Activated CD8-positive, alpha-beta memory T cell treated with anti-CD3 and anti-CD28 coated beads, Interleukin-2, amount 50 U/mL, for 48 hours (primary cell): ENCODE data around the gene MAP4K3.
"Not testable (repeated sequence)": the region's sequence is repeated elsewhere in the genome, so short reads cannot be mapped to it uniquely, and the experiment has no call there.

Source experiments
- DNase-seq: peaks from one replicate; pipeline ENCODE4 v3.0.0-alpha.2; 2020

Gene MAP4K3

GRCh38 chr2:39370101-39370500, 67.0 kb downstream of the MAP4K3 start:
- DNase-seq: no peak

GRCh38 chr2:39368846-39369245, 68.2 kb downstream of the MAP4K3 start:
- DNase-seq: no peak

- no peak for DNase-seq
These were observed 68.7 kb downstream of the MAP4K3 start for GRCh38 chr2:39368376-39368775.

DNA sequence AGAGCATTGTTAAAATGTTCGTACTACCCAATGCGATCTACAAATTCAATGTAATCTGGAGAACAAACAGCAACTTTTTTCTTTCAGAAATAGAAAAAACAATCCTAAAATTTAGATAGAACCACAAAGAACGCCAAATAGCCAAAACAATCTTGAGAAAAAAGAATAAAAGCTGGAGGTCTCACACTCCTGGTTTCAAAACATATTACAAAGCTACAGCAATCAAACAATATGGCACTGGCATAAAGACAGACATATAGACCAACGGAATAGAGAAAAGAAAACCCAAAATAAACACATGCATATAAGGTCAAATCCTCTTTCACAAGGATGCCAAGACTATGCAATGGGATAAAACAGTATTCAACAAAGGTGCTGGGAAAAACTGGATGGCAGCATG, 74.5 kb downstream of the MAP4K3 start:
- DNase-seq: no peak

DNA sequence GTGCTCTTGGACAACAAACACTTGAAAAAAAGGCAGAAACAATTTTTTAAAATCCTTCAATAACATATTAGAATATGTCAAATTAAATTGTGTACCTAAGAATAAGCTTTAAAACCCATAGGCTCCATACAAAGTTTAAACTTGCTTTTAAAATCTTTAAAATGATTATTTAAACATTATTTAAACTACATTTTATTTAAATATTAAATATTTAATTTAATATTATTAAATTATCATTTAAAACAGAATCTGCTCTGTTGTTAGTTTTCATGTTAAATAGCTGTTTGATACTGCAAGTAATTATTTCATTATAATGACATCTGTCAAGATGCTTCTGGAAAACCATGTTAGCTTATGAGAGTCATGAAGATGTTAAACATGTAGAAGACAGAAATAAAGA, 75.6 kb downstream of the MAP4K3 start:
- DNase-seq: no peak

DNA sequence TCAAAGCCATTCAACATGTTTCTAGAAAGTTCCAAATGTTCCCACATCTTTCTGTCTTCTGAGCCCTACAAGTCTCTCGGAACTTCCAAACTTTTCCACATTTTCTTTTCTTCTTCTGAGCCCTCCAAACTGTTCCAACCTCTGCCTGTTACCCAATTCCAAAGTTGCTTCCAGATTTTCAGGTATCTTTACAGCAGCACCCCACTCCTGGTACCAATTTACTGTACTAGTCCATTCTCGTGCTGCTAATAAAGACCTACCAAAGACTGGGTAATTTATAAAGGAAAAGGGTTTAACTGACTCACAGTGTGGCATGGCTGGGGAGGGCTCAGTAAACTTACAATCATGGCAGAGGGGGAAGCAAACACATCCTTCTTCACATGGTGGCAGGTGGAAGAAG, 76.7 kb downstream of the MAP4K3 start:
- not testable (repeated sequence) for DNase-seq

GRCh38 chr2:39359453-39360038, 77.5 kb downstream of the MAP4K3 start:
- DNase-seq: no peak

- DNase-seq: no peak
These were observed 80.0 kb downstream of the MAP4K3 start for GRCh38 chr2:39356922-39357639.

- DNase-seq: no peak
These were observed 86.4 kb downstream of the MAP4K3 start for GRCh38 chr2:39350658-39351057.

DNA sequence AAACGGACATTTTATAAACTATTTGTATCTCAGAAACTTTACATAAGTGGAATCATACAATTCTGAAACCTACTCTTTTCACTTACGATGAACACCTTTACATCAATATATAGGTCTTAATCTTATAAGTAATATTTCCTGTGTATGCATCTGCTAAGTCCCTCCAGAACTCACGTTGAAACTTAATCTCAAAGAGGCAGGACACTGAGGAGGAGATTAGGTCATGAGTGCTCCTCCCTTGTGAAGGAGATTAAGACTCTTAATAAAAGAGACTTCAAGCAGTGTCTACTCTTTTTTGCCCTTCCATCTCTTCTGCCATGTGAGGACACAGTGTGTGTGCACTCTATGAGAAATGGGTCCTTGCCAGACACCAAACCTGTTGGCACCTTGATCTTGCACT, 98.6 kb downstream of the MAP4K3 start:
- no peak for DNase-seq

- no peak for DNase-seq
These were observed 101.2 kb downstream of the MAP4K3 start for GRCh38 chr2:39335930-39336329.

- no peak for DNase-seq
These were observed 102.1 kb downstream of the MAP4K3 start for GRCh38 chr2:39334978-39335377.

GRCh38 chr2:39334529-39334928, 102.6 kb downstream of the MAP4K3 start:
- DNase-seq: no peak

DNA sequence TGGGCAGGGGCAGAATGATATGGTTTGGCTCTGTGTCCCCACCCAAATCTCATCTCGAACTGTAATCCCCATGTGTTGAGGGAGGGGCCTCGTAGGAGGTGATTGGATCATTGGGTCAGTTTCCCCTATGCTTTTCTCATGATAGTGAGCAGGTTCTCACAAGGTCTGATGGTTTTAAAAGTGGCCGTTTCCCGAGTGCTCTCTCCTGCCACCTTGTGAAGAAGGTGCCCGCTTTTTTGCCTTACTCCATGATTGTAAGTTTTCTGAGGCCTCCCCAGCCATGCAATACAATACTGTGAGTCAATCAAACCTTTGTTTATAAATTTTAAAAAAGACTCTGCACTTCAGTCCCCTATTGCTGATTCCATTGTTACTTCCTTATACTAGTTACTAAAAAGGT, 110.4 kb downstream of the MAP4K3 start:
- DNase-seq: no peak

DNA sequence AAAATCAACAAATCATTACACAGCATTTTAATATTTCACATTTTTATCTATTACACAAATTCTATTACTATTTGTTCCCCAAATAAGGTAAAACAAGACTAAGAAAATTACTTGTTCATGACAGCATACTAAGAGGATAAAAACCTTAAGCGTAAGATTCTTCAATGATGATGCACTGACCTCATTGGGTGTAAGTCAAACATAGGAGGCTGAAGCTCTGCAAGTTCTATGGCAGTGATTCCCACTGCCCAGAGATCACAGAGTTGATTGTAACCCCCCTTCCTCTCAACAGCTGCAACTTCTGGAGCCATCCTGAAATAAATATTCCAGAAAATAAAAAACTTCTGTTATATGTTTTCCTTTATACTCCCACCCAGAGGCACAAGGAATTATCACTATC, 111.1 kb downstream of the MAP4K3 start:
- DNase-seq: no peak

GRCh38 chr2:39321056-39322035, 115.7 kb downstream of the MAP4K3 start:
- DNase-seq: not testable (repeated sequence)

DNA sequence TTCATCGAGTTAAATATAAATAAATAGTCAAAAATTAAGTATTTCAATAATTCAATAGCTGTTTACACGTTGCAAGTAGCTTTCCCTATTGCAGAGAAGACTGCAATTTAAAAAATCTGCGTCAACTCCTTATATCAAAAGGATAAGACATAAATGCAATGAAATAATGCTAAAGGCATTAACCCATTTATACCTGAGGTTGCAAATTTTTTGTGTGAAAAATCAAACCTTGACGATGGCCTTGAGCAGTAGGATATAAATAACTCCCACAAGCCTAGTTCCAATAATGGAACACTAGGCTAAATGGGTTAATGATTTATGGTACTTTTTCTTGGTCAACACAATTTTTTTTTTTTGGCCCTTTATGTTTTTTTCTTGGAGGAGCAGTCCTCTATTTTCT, 116.9 kb downstream of the MAP4K3 start:
- DNase-seq: no peak

- no peak for DNase-seq
These were observed 123.5 kb downstream of the MAP4K3 start for GRCh38 chr2:39313575-39313974.

DNA sequence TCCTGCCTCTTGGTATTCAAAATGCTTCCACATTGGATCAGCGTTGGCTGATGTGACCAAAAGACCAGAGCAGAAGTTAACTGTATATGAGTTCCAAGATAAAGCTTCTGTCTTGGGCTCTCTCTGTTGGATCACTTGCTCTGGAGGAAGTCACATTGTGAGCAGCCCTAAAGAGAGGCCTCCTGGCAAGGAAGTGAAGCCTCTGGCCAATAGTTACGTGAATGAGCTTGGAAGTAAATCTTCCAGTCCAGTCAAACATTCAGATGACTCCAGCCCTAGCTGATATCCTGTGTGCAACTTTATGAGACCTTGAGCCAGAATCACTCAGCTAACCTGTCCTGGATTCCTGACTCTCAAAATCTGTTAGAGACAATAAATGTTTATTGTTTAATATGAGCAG, 125.6 kb downstream of the MAP4K3 start:
- no peak for DNase-seq

- no peak for DNase-seq
These were observed 128.3 kb downstream of the MAP4K3 start for GRCh38 chr2:39308778-39309177.

GRCh38 chr2:39306626-39307025, 130.5 kb downstream of the MAP4K3 start:
- no peak for DNase-seq

- no peak for DNase-seq
These were observed 132.4 kb downstream of the MAP4K3 start for GRCh38 chr2:39304729-39305128.

DNA sequence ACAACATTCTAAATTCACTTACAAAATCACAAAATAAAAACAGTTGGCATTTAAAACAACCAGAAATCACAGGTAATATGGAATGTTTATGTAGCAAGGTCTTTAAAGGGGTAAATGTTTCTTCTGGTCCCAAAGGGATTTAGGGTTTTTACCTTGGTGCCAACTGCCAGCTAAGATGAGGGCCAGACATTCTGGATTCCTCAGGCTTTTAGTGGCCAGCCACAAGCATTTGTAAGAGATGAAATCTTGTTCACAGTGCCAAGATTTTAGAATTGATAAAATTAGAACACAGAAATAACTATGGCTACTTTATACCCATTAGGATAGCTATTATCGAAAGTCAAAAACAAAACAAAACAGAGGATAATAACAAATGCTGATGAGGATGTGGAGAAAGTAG, 132.9 kb downstream of the MAP4K3 start:
- DNase-seq: no peak

- no peak for DNase-seq
These were observed 135.7 kb downstream of the MAP4K3 start for GRCh38 chr2:39301352-39301751.
